Lower leg skin (tissue), 3 donors: ENCODE results near the gene PARD6G.

Experiments
- POLR2A ChIP-seq, 2 donors: fragments of 450-650 bp; IDR thresholded peaks; one replicate each; pipeline ENCODE4 v1.6.1; 2016 to 2017; ENCODE audit warnings: antibody characterized with exemption in 2 of 2, mild to moderate bottlenecking in 1 of 2, moderate library complexity in 1 of 2
- TF ChIP-seq, protein P1 (sequence below), 3 donors: fragments of 450-650 bp; IDR thresholded peaks; one replicate each; pipeline ENCODE4 v1.5.1; 2016; ENCODE audit warnings: antibody characterized with exemption in 3 of 3, mild to moderate bottlenecking in 3 of 3, moderate library complexity in 2 of 3

DNA sequence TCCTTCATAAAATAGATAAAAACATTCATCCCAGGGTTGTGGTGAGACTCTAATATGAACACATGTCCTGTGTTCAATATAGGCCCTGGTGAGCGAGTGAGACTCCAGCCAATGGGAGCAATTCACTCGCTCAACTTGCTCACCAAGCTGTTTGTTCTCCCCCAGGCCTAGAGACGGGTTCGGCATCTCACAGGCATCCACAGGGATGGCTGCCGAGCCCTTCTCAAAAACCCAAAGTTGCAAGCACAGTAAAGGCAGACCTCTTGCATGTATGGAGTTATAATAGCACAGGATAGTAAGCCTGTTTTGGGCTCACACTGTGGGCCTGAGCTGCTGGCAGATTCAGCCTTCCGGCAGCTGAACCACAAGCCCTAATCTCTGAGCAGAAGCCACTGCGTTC lies 15.7 kb downstream of the PARD6G start:
- TF ChIP-seq, protein P1, sequence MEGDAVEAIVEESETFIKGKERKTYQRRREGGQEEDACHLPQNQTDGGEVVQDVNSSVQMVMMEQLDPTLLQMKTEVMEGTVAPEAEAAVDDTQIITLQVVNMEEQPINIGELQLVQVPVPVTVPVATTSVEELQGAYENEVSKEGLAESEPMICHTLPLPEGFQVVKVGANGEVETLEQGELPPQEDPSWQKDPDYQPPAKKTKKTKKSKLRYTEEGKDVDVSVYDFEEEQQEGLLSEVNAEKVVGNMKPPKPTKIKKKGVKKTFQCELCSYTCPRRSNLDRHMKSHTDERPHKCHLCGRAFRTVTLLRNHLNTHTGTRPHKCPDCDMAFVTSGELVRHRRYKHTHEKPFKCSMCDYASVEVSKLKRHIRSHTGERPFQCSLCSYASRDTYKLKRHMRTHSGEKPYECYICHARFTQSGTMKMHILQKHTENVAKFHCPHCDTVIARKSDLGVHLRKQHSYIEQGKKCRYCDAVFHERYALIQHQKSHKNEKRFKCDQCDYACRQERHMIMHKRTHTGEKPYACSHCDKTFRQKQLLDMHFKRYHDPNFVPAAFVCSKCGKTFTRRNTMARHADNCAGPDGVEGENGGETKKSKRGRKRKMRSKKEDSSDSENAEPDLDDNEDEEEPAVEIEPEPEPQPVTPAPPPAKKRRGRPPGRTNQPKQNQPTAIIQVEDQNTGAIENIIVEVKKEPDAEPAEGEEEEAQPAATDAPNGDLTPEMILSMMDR (IDR thresholded peaks at IDR 0.05): no peak
- TF ChIP-seq POLR2A (IDR thresholded peaks at IDR 0.05): no peak
